Activated B cell treated with CpG ODN at 0.5 μM for 24 hours (primary cell): ENCODE results near the gene PYGB. TPM values are rescaled to one million over a fixed set of nuclear protein-coding genes. Genes with fewer than 3 reads are reported as not detected.

ENCODE experiments used
- ATAC-seq: fragments of 200-7000 bp; cut with Tn5 transposase; one replicate; pipeline ENCODE4 v1.10.0; 2021; ENCODE audit warnings: low read depth, mild to moderate bottlenecking, moderate library complexity
- CTCF ChIA-PET: fragments of 350-600 bp; sonication (Branson Sonifier 250); formaldehyde crosslinking; loops from one replicate; lab custom pipeline; 2021; ENCODE audit warnings: antibody characterized with exemption; lab: Charles Lee
- POLR2A ChIA-PET: fragments of 350-600 bp; sonication (Branson Sonifier 250); formaldehyde crosslinking; loops from one replicate; lab custom pipeline; 2021; ENCODE audit warnings: antibody characterized with exemption; lab: Charles Lee
- DNase-seq: peaks from one replicate; pipeline ENCODE4 v3.0.0; 2022
- H3K27ac Mint-ChIP-seq: one replicate; pipeline ENCODE4 v1.8.0; 2020; ENCODE audit warnings: mixed read lengths
- H3K27me3 Mint-ChIP-seq: one replicate; pipeline ENCODE4 v1.8.0; 2021; ENCODE audit warnings: mixed read lengths
- H3K36me3 Mint-ChIP-seq: one replicate; pipeline ENCODE4 v1.8.0; 2021; ENCODE audit warnings: low read depth, mixed read lengths
- H3K4me1 Mint-ChIP-seq: one replicate; pipeline ENCODE4 v1.8.0; 2021; ENCODE audit warnings: mixed read lengths
- H3K4me3 Mint-ChIP-seq: one replicate; pipeline ENCODE4 v1.8.0; 2020; ENCODE audit warnings: mild to moderate bottlenecking, mixed read lengths
- H3K9me3 Mint-ChIP-seq: one replicate; pipeline ENCODE4 v1.8.0; 2020; ENCODE audit warnings: mixed read lengths
- CTCF ChIP-seq: fragments of 200-600 bp; IDR thresholded peaks from one replicate; pipeline ENCODE4 v1.8.0; 2022; ENCODE audit warnings: antibody characterized with exemption, mild to moderate bottlenecking
- intact Hi-C: fragments of 100-400 bp; cut with micrococcal nuclease; formaldehyde crosslinking; loops from one replicate; pipeline ENCODE4 v1.15.1; 2024
- total RNA-seq: library from RNA; stranded (reverse); gene quantifications from 2 replicates; pipeline ENCODE4 v1.2.3, GENCODE V29; 2022

PYGB gene
- total RNA-seq, 1 donor from 2014 or later = 23.5 TPM

DNA sequence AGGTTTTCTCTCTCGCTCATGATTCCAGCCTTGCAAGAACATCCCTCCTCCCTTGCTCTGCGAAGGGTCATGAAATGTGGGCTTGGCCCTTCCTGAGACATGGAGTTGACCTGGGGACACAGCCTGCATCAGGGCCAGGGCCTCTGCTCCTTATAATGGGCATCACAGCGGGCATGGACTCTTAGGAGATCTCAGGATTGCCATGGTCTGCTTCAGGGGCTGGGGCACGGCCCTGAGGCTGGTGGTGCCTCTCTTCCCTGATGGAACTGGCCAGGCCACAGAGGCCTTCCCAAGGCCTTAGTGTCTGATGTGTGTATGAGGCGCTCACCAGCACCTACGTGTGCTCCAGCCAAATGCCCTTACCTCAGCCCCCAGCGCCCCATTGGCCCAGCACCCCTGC is 28.5 kb upstream of the PYGB start:
- CTCF ChIA-PET = no interaction called here
- intact Hi-C loops = no loop called here

DNA sequence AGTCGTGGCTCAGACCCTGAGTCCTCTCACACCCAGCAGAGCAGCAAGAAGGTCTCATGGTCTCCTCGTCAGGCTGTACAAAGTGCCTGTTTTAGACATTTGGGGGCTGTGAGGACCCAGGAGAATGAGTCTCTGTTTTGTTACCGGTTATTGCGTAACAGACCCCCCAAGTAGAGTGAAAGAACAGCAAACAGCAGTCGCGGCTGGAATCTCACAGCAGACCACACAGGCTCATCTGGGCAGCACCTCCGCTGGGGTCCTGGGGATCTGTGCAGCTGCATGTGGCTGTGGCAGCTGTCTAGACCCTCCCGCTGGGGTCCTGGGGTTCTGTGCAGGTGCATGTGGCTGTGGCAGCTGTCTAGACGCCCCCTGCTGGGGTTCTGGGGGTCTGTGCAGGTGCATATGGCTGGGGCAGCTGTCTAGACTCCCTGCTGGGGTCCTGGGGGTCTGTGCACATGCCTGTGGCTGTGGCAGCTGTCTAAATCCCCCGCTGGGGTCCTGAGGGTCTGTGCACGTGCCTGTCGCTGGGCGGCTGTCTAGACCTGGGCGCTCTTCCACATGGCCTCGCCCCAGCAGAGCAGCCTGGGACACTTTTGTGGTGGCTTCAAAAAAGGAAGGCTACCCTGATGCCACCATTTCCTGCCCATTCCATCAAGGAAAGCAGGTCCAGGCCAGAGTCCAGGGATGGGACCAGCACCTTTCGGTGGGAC is 27.7 kb upstream of the PYGB start:
- ChIA-PET POLR2A (no interaction called here), CTCF (no interaction called here)
- Mint-ChIP-seq H3K36me3 (peaks cover 38% of the 10 kb centered on the region), H3K4me3 (no peak overlapping the region), H3K27ac (no peak overlapping the region), H3K9me3 (no peaks in the 10 kb centered on the region), H3K4me1 (no peaks in the 10 kb centered on the region), H3K27me3 (no peaks in the 10 kb centered on the region)
- DNase-seq (no peak), ATAC-seq (no peak)
- no peak for TF ChIP-seq CTCF
- intact Hi-C loops = no loop called here

More for the DNA sequence above, 28.5 kb upstream of the PYGB start:
- no peak for ATAC-seq
- Mint-ChIP-seq H3K27me3 (no peaks in the 10 kb centered on the region), H3K27ac (no peak overlapping the region), H3K36me3 (peaks cover 44% of the 10 kb centered on the region), H3K4me1 (no peaks in the 10 kb centered on the region), H3K4me3 (no peak overlapping the region), H3K9me3 (no peaks in the 10 kb centered on the region)
- no peak for DNase-seq
- no peak for TF ChIP-seq CTCF
- POLR2A ChIA-PET = no interaction called here

DNA sequence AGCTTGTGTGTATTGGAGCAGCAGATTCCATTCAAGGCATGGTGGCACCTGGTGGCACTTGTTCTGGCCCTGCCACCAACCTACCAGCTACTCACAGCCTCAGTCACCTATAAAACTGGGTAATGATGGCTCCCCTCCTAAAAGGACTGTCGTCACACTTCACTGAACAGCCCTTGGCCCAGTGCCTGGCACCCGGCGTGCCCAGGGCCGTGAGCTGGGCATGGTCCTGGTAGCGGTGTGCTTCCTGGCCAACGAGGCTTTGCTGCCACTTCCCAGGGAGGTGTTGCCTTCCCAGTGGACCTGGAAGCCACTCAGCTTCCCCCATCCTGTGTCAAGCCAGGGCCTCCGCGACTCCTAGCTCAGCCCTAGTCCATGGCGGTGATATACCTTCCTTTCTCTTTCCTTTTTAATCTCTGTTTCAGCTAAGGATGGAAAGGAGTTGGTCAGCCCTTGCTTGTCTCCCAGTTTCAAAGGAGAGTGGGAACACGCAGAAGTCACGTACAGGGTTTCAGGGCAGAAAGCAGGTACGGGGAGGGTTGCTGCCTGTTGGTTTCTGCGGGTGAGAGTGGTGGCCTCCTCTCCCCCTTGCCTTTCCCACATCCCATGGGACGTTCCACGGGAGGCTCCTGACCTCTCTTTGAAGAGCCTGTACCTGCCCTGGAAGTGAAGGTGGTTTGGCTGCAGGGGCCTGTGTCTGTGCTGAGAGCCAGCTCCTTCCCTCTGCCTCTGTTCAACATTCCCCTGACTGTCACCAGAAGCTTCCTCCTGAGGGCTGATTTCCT is 26.9 kb upstream of the PYGB start:
- no peak for TF ChIP-seq CTCF
- Mint-ChIP-seq H3K27ac (peak overlapping the region; percentile 46), H3K4me1 (no peaks in the 10 kb centered on the region), H3K4me3 (no peak overlapping the region), H3K27me3 (no peaks in the 10 kb centered on the region), H3K36me3 (peaks cover 36% of the 10 kb centered on the region), H3K9me3 (no peaks in the 10 kb centered on the region)
- ChIA-PET CTCF (no interaction called here), POLR2A (interaction anchor here (1.4 kb wide), 1 partner anchor 27 kb away, joined by 5 read pairs; the partner anchor contains the start of gene PYGB)
- intact Hi-C loops = no loop called here
- DNase-seq (no peak), ATAC-seq (no peak)

GRCh38 chr20:25221592-25222460 is 26.1 kb upstream of the PYGB start:
- Mint-ChIP-seq H3K9me3 (no peaks in the 10 kb centered on the region), H3K27me3 (no peaks in the 10 kb centered on the region), H3K27ac (no peak overlapping the region), H3K4me1 (no peaks in the 10 kb centered on the region), H3K4me3 (no peak overlapping the region), H3K36me3 (peaks cover 32% of the 10 kb centered on the region)
- POLR2A ChIA-PET = interaction anchor here (1.4 kb wide), 1 partner anchor 26 kb away, joined by 5 read pairs; the partner anchor contains the start of gene PYGB
- no peak for TF ChIP-seq CTCF
- intact Hi-C loops = no loop called here
- CTCF ChIA-PET = no interaction called here
- DNase-seq = no peak
- no peak for ATAC-seq
